Fibroblast of lung (primary cell): ENCODE results near the gene ADGRG3. TPM values are rescaled to one million over a fixed set of nuclear protein-coding genes. Genes with fewer than 3 reads are reported as not detected.

Experiments used
- DNase-seq, 2 donors: peaks; one replicate each; pipeline versions ENCODE4 v3.0.0 to v3.0.0-alpha.2; 2010; ENCODE audit warnings: low read depth in 2 of 2
- H2AFZ ChIP-seq: 2 replicates; pipeline ENCODE4 v1.5.1; 2012; ENCODE audit warnings: low read length, control low read depth, inconsistent platforms
- H3K27ac ChIP-seq: 2 replicates; pipeline ENCODE4 v1.5.1; 2011; ENCODE audit warnings: low read length, control low read depth; ENCODE audit not compliant: insufficient read depth
- H3K27me3 ChIP-seq: 2 replicates; pipeline ENCODE4 v1.5.1; 2011; ENCODE audit warnings: mild to moderate bottlenecking, low read length; ENCODE audit not compliant: control insufficient read depth, insufficient read depth
- H3K36me3 ChIP-seq: 2 replicates; pipeline ENCODE4 v1.5.1; 2011; ENCODE audit warnings: low read length; ENCODE audit not compliant: control insufficient read depth, insufficient read depth
- H3K4me1 ChIP-seq: 2 replicates; pipeline ENCODE4 v1.5.1; 2011; ENCODE audit warnings: low read length; ENCODE audit not compliant: control insufficient read depth, insufficient read depth; ENCODE audit errors: extremely low read depth
- H3K4me2 ChIP-seq: 2 replicates; pipeline ENCODE4 v1.5.1; 2011; ENCODE audit warnings: low read length, control low read depth; ENCODE audit not compliant: insufficient read depth; ENCODE audit errors: extremely low read depth
- H3K4me3 ChIP-seq, 4 experiments: fragments of 200-600 bp in 1 of 4; sonication (generic) in 1 of 4; replicated peaks in 1 of 4; 2 replicates each; pipeline ENCODE4 v1.5.1; 2011 to 2016; ENCODE audit warnings: low read length in 4 of 4, low read depth in 3 of 4, mild to moderate bottlenecking in 3 of 4, control low read depth in 2 of 4, inconsistent platforms in 1 of 4, mixed read lengths in 1 of 4; ENCODE audit not compliant: insufficient read depth in 1 of 4; ENCODE audit errors: control extremely low read depth in 1 of 4
- H3K79me2 ChIP-seq: 2 replicates; pipeline ENCODE4 v1.5.1; 2012; ENCODE audit warnings: mild to moderate bottlenecking, low read length, inconsistent platforms; ENCODE audit not compliant: control insufficient read depth, insufficient read depth
- H3K9ac ChIP-seq: 2 replicates; pipeline ENCODE4 v1.5.1; 2011; ENCODE audit warnings: mild to moderate bottlenecking, low read length, control low read depth; ENCODE audit not compliant: insufficient read depth
- H3K9me3 ChIP-seq: 2 replicates; pipeline ENCODE4 v1.5.1; 2012; ENCODE audit warnings: low read depth, low read length; ENCODE audit not compliant: control insufficient read depth, insufficient read depth
- H4K20me1 ChIP-seq: 2 replicates; pipeline ENCODE4 v1.5.1; 2011; ENCODE audit warnings: low read length; ENCODE audit not compliant: control insufficient read depth, insufficient read depth; ENCODE audit errors: extremely low read depth
- CTCF ChIP-seq, 2 donors: IDR thresholded peaks in 1 of 2; conservative IDR thresholded peaks in 1 of 2; 1 replicate in 1 of 2; 2 replicates in 1 of 2; pipeline ENCODE4 v1.5.1; 2011 to 2012; ENCODE audit warnings: low read length in 2 of 2, control low read depth in 1 of 2, inconsistent platforms in 1 of 2, low read depth in 1 of 2, mild to moderate bottlenecking in 1 of 2
- EZH2 ChIP-seq: IDR thresholded peaks from 2 replicates; pipeline ENCODE4 v1.5.1; 2012; ENCODE audit warnings: low read length, control low read depth, mild to moderate bottlenecking; ENCODE audit errors: missing control alignments
- polyA plus RNA-seq, 2 donors: library from polyadenylated mRNA; depleted of rRNA in 1 of 2; stranded (reverse) in 1 of 2; unstranded in 1 of 2; fragments of >200 nt; gene quantifications; 2 replicates each; pipeline ENCODE4 v1.2.1, GENCODE V29; 2011 to 2012; ENCODE audit warnings: missing spikeins in 1 of 2
- total RNA-seq: library from RNA; depleted of rRNA; stranded (reverse); fragments of >200 nt; gene quantifications from 2 replicates; pipeline ENCODE4 v1.2.1, GENCODE V29; 2014

Gene ADGRG3
- total and polyA plus RNA-seq, 2 donors (not counting 1 experiment from before 2014, with no cell fraction given): not detected

DNA sequence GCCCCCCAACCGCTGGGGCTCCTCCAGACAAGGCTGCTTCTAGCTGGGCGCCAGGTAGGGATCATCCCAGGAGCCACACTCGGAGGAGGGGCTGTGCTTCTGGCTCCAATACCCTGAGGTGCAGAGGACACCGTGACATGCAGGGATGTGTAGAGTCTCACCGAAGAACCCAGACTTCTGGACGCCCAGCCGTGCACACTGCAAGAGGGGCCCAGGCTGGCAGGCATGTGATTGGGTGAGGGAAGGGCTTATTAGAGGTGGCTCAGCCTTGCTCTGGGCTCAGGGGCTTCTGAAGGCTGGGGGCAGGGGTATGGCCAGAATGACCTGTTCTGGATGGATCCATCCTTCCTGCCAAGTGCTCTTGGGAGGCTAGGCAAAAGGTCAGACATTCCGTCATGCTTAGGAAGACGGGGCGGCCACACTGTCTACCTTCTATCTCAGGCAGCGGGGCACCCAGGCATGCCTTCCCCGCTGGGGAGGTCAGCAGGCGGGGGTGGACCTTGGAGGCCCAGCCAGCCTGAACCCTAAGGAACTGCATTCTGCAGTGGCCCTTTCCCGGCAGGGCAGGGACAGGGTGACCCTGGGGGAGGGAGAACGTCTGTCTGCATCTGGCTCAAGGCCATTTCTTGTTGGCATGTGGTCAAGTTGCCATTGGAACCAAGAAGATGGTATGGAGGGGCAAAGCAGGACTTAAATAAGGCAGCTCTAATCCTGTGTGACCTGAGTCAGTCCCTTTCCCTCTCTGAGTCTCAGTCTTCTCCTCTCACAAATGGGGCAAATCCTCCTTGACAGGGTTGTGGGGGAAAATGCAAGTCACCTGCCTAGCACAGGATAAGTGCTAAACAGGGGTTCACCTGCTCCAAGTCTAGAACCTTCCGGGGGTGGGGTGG lies 45.5 kb upstream of the ADGRG3 start:
- no peaks in the 10 kb centered on the region for H3K79me2 ChIP-seq
- no peak overlapping the region for H2AFZ ChIP-seq
- no peak overlapping the region for H3K9ac ChIP-seq
- no peaks in the 10 kb centered on the region for H3K27me3 ChIP-seq
- no peak for DNase-seq
- H3K27ac ChIP-seq: no peak overlapping the region
- H3K4me3 ChIP-seq: no peak overlapping the region
- no peaks in the 10 kb centered on the region for H4K20me1 ChIP-seq
- H3K9me3 ChIP-seq: no peaks in the 10 kb centered on the region
- H3K4me1 ChIP-seq: peaks cover 8% of the 10 kb centered on the region
- H3K36me3 ChIP-seq: no peaks in the 10 kb centered on the region
- H3K4me2 ChIP-seq: no peak overlapping the region
- TF ChIP-seq EZH2: no peak
- no peak for TF ChIP-seq CTCF (conservative IDR thresholded peaks at IDR 0.05 in 1 of 2, IDR thresholded peaks at IDR 0.05 in 1 of 2; ENCODE audit: low read depth in 1 of 2, low read length in 2 of 2)

- Histone ChIP-seq H3K27me3 (no peaks in the 10 kb centered on the region), H2AFZ (no peak overlapping the region), H3K36me3 (no peaks in the 10 kb centered on the region), H3K4me3 (no peak overlapping the region), H3K27ac (no peak overlapping the region), H3K9me3 (no peaks in the 10 kb centered on the region), H3K9ac (no peak overlapping the region), H3K4me2 (no peak overlapping the region), H3K79me2 (no peaks in the 10 kb centered on the region), H3K4me1 (peaks cover 14% of the 10 kb centered on the region), H4K20me1 (no peaks in the 10 kb centered on the region)
- TF ChIP-seq CTCF (conservative IDR thresholded peaks at IDR 0.05 in 1 of 2, IDR thresholded peaks at IDR 0.05 in 1 of 2; ENCODE audit: low read depth in 1 of 2, low read length in 2 of 2) (no peak), EZH2 (no peak)
- DNase-seq: peak; percentile 38 to 71
Observed at GRCh38 chr16:57623251-57624043, 44.7 kb upstream of the ADGRG3 start.

DNA sequence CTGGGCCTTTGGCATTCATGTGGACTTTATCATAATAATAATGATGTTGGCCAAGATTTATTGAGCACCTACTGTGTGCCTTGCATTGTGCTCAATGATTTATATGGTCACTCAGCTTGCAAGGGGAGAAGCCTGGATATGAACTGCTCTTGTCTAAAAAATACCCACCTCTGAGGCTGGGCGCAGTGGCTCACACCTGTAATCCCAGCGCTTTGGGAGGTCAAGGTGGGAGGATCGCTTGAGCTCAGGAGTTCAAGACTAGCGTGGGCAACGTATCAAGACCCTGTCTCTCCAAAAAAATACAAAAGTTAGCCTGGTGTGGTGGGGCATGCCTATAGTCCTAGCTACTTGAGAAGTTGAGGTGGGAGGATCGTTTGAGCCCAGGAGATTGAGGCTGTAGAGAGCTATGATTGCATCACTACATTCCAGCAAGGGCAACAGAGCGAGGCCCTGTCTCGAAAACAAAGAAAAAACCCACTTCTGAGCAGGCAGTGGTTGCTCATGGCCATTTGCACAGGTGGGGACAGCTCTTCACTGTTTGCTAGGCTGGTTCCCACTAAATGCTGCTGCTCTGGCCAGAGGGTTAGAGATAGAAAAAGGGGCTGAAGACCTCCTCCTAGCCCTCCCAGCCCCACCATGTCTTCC lies 43.9 kb upstream of the ADGRG3 start:
- no peaks in the 10 kb centered on the region for H4K20me1 ChIP-seq
- no peak overlapping the region for H3K9ac ChIP-seq
- TF ChIP-seq EZH2 (no peak), CTCF (conservative IDR thresholded peaks at IDR 0.05 in 1 of 2, IDR thresholded peaks at IDR 0.05 in 1 of 2; ENCODE audit: low read depth in 1 of 2, low read length in 2 of 2) (no peak)
- H3K4me1 ChIP-seq: peaks cover 21% of the 10 kb centered on the region
- H3K79me2 ChIP-seq: peaks cover 3% of the 10 kb centered on the region
- H3K4me2 ChIP-seq: no peak overlapping the region
- H3K27ac ChIP-seq: no peak overlapping the region
- peak in 1 of 2 donors; percentile 65 for DNase-seq
- H2AFZ ChIP-seq: no peak overlapping the region
- H3K27me3 ChIP-seq: no peaks in the 10 kb centered on the region
- H3K36me3 ChIP-seq: no peaks in the 10 kb centered on the region
- H3K4me3 ChIP-seq: no peak overlapping the region
- H3K9me3 ChIP-seq: no peaks in the 10 kb centered on the region
